Activated CD8-positive, alpha-beta T cell treated with anti-CD3 and anti-CD28 coated beads, Interleukin-2, amount 10 ng/mL, durations not matched to agents 7 days and 5 days (primary cell): Measurements from ENCODE around the gene LIPN. TPM values are rescaled to one million over a fixed set of nuclear protein-coding genes. Genes with fewer than 3 reads are reported as not detected.
"Not testable (repeated sequence)": the region's sequence is repeated elsewhere in the genome, so short reads cannot be mapped to it uniquely, and the experiment has no call there.

Experiments used
- ATAC-seq: fragments of 150-1000 bp; cut with Tn5 transposase; one replicate; pipeline ENCODE4 v1.10.0; 2021; ENCODE audit warnings: moderate library complexity
- CTCF ChIA-PET: fragments of 350-600 bp; sonication (Branson Sonifier 250); formaldehyde crosslinking; loops from one replicate; lab custom pipeline; 2021; ENCODE audit warnings: antibody characterized with exemption; lab: Charles Lee
- POLR2A ChIA-PET: fragments of 350-600 bp; sonication (Branson Sonifier 250); formaldehyde crosslinking; loops from one replicate; lab custom pipeline; 2021; ENCODE audit warnings: antibody characterized with exemption; lab: Charles Lee
- DNase-seq: peaks from one replicate; pipeline ENCODE4 v3.0.0-alpha.2; 2020
- H3K27ac Mint-ChIP-seq: one replicate; pipeline ENCODE4 v1.8.0; 2021; ENCODE audit warnings: mild to moderate bottlenecking, mixed read lengths
- H3K27me3 Mint-ChIP-seq: one replicate; pipeline ENCODE4 v1.8.0; 2021; ENCODE audit warnings: low read depth, mixed read lengths
- H3K36me3 Mint-ChIP-seq: one replicate; pipeline ENCODE4 v1.8.0; 2021; ENCODE audit warnings: low read depth, mixed read lengths
- H3K4me1 Mint-ChIP-seq: one replicate; pipeline ENCODE4 v1.8.0; 2021; ENCODE audit warnings: low read depth, mixed read lengths
- H3K4me3 Mint-ChIP-seq: one replicate; pipeline ENCODE4 v1.8.0; 2021; ENCODE audit warnings: mild to moderate bottlenecking, mixed read lengths
- H3K9me3 Mint-ChIP-seq: one replicate; pipeline ENCODE4 v1.8.0; 2022; ENCODE audit warnings: mixed read lengths; ENCODE audit not compliant: insufficient read depth
- total RNA-seq, 2 experiments: library from RNA; stranded (reverse); gene quantifications; one replicate each; pipeline ENCODE4 v1.2.3, GENCODE V29; 2021

Gene LIPN
- not detected for total RNA-seq

- Mint-ChIP-seq H3K36me3 (no peaks in the 10 kb centered on the region), H3K4me3 (no peak within 1 kb of the TSS), H3K27me3 (peaks cover 2% of the 10 kb centered on the region), H3K9me3 (no peaks in the 10 kb centered on the region), H3K4me1 (peaks cover 7% of the 10 kb centered on the region), H3K27ac (no peak within 1 kb of the TSS)
- POLR2A ChIA-PET = no interaction called here
- no peak for ATAC-seq
- DNase-seq = no peak
- CTCF ChIA-PET = interaction anchor here (0.6 to 1.8 kb wide), 11 partner anchors 13 to 458 kb away, joined by 3 to 6 read pairs (median 3); partner anchors contain the start of gene RNLS
Observed at GRCh38 chr10:88759366-88760101, at the start of gene LIPN. LIPN (plus strand) TSS chr10:88760020; CDS start chr10:88761406, 1,386 bp downstream.

- DNase-seq = no peak
- no peak for ATAC-seq
- POLR2A ChIA-PET = no interaction called here
Observed at GRCh38 chr10:88715517-88715916, 44.3 kb upstream of the LIPN start.

GRCh38 chr10:88721392-88721791 lies 38.4 kb upstream of the LIPN start:
- H3K4me1 Mint-ChIP-seq = peaks cover 5% of the 10 kb centered on the region

More at GRCh38 chr10:88715517-88715916, 44.3 kb upstream of the LIPN start:
- no peaks in the 10 kb centered on the region for H3K36me3 Mint-ChIP-seq
- no peak overlapping the region for H3K27ac Mint-ChIP-seq
- H3K27me3 Mint-ChIP-seq = peaks cover 10% of the 10 kb centered on the region
- H3K4me3 Mint-ChIP-seq = no peak overlapping the region
- H3K9me3 Mint-ChIP-seq = no peaks in the 10 kb centered on the region
- H3K4me1 Mint-ChIP-seq = no peaks in the 10 kb centered on the region
- CTCF ChIA-PET = no interaction called here

GRCh38 chr10:88725798-88726197 lies 34.0 kb upstream of the LIPN start:
- Mint-ChIP-seq H3K9me3 (no peaks in the 10 kb centered on the region), H3K4me1 (peaks cover 5% of the 10 kb centered on the region), H3K4me3 (no peak overlapping the region), H3K27ac (no peak overlapping the region), H3K36me3 (no peaks in the 10 kb centered on the region), H3K27me3 (peaks cover 7% of the 10 kb centered on the region)
- DNase-seq (no peak), ATAC-seq (no peak)
- ChIA-PET POLR2A (no interaction called here), CTCF (interaction anchor here (0.9 to 2.2 kb wide), 2 partner anchors 13 to 110 kb away, joined by 3 to 7 read pairs; no protein-coding TSS in a partner anchor)

More at GRCh38 chr10:88721392-88721791, 38.4 kb upstream of the LIPN start:
- ATAC-seq (no peak), DNase-seq (no peak)
- H3K27me3 Mint-ChIP-seq = peaks cover 12% of the 10 kb centered on the region
- H3K9me3 Mint-ChIP-seq = no peaks in the 10 kb centered on the region
- ChIA-PET CTCF (interaction anchor here (1.2 kb wide), 1 partner anchor 8 kb away, joined by 3 read pairs; no protein-coding TSS in a partner anchor), POLR2A (no interaction called here)
- H3K27ac Mint-ChIP-seq = no peak overlapping the region
- H3K4me3 Mint-ChIP-seq = no peak overlapping the region
- H3K36me3 Mint-ChIP-seq = no peaks in the 10 kb centered on the region

- H3K9me3 Mint-ChIP-seq = no peaks in the 10 kb centered on the region
- ChIA-PET POLR2A (no interaction called here), CTCF (interaction anchor here (0.6 to 2.8 kb wide), 34 partner anchors 9 to 383 kb away, joined by 3 to 27 read pairs (median 4); partner anchors contain the start of genes RNLS and STAMBPL1)
- H3K4me3 Mint-ChIP-seq = no peak overlapping the region
- peak; percentile 52 for DNase-seq
- no peak for ATAC-seq
- peaks cover 5% of the 10 kb centered on the region for H3K4me1 Mint-ChIP-seq
- H3K27me3 Mint-ChIP-seq = peaks cover 7% of the 10 kb centered on the region
- H3K36me3 Mint-ChIP-seq = no peaks in the 10 kb centered on the region
- no peak overlapping the region for H3K27ac Mint-ChIP-seq
Observed at GRCh38 chr10:88728107-88728763, 31.6 kb upstream of the LIPN start.

GRCh38 chr10:88730864-88731263 lies 29.0 kb upstream of the LIPN start:
- DNase-seq = no peak
- no peaks in the 10 kb centered on the region for H3K9me3 Mint-ChIP-seq
- CTCF ChIA-PET = interaction anchor here (1.3 to 3.2 kb wide), 2 partner anchors 80 to 201 kb away, joined by 3 to 7 read pairs; no protein-coding TSS in a partner anchor
- no peak for ATAC-seq
- peaks cover 9% of the 10 kb centered on the region for H3K27me3 Mint-ChIP-seq
- H3K27ac Mint-ChIP-seq = no peak overlapping the region
- H3K4me1 Mint-ChIP-seq = peaks cover 2% of the 10 kb centered on the region
- no peaks in the 10 kb centered on the region for H3K36me3 Mint-ChIP-seq
- POLR2A ChIA-PET = no interaction called here
- no peak overlapping the region for H3K4me3 Mint-ChIP-seq

- ChIA-PET CTCF (interaction anchor here (3.2 kb wide), 1 partner anchor 201 kb away, joined by 7 read pairs; no protein-coding TSS in a partner anchor), POLR2A (no interaction called here)
- Mint-ChIP-seq H3K36me3 (no peaks in the 10 kb centered on the region), H3K27me3 (peaks cover 9% of the 10 kb centered on the region), H3K4me3 (no peak overlapping the region), H3K9me3 (no peaks in the 10 kb centered on the region), H3K4me1 (no peaks in the 10 kb centered on the region), H3K27ac (no peak overlapping the region)
- DNase-seq (no peak), ATAC-seq (no peak)
Observed at GRCh38 chr10:88731296-88731695, 28.5 kb upstream of the LIPN start.

- ChIA-PET POLR2A (no interaction called here), CTCF (interaction anchor here (1.2 kb wide), 1 partner anchor 14 kb away, joined by 3 read pairs; no protein-coding TSS in a partner anchor)
- H3K4me3 Mint-ChIP-seq = no peak overlapping the region
- H3K36me3 Mint-ChIP-seq = no peaks in the 10 kb centered on the region
- DNase-seq = no peak
- H3K4me1 Mint-ChIP-seq = no peaks in the 10 kb centered on the region
- H3K27ac Mint-ChIP-seq = no peak overlapping the region
- ATAC-seq = no peak
- peaks cover 14% of the 10 kb centered on the region for H3K27me3 Mint-ChIP-seq
- no peaks in the 10 kb centered on the region for H3K9me3 Mint-ChIP-seq
Observed at GRCh38 chr10:88733215-88733614, 26.6 kb upstream of the LIPN start.

- POLR2A ChIA-PET = no interaction called here
Observed at GRCh38 chr10:88735661-88736060, 24.2 kb upstream of the LIPN start.

GRCh38 chr10:88741921-88742320 lies 17.9 kb upstream of the LIPN start:
- H3K27me3 Mint-ChIP-seq = peaks cover 31% of the 10 kb centered on the region
- CTCF ChIA-PET = interaction anchor here (1.8 kb wide), 1 partner anchor 18 kb away, joined by 6 read pairs; the partner anchor contains the start of gene LIPN
- H3K4me3 Mint-ChIP-seq, DNase-seq, H3K36me3 Mint-ChIP-seq, H3K27ac Mint-ChIP-seq, H3K4me1 Mint-ChIP-seq, POLR2A ChIA-PET, H3K9me3 Mint-ChIP-seq, ATAC-seq: not testable (repeated sequence)

More at GRCh38 chr10:88735661-88736060, 24.2 kb upstream of the LIPN start:
- H3K4me1 Mint-ChIP-seq = no peaks in the 10 kb centered on the region
- H3K4me3 Mint-ChIP-seq = no peak overlapping the region
- H3K27me3 Mint-ChIP-seq = peaks cover 23% of the 10 kb centered on the region
- no peak overlapping the region for H3K27ac Mint-ChIP-seq
- DNase-seq (no peak), ATAC-seq (no peak)
- H3K9me3 Mint-ChIP-seq = no peaks in the 10 kb centered on the region
- H3K36me3 Mint-ChIP-seq = no peaks in the 10 kb centered on the region
- CTCF ChIA-PET = no interaction called here

GRCh38 chr10:88742448-88742847 lies 17.4 kb upstream of the LIPN start:
- ChIA-PET CTCF (interaction anchor here (0.7 to 1.8 kb wide), 2 partner anchors 14 to 17 kb away, joined by 3 to 6 read pairs; partner anchors contain the start of gene LIPN), POLR2A (no interaction called here)
- H3K36me3 Mint-ChIP-seq = no peaks in the 10 kb centered on the region
- DNase-seq (no peak), ATAC-seq (no peak)
- no peak overlapping the region for H3K4me3 Mint-ChIP-seq
- no peak overlapping the region for H3K27ac Mint-ChIP-seq
- peaks cover 28% of the 10 kb centered on the region for H3K27me3 Mint-ChIP-seq
- no peaks in the 10 kb centered on the region for H3K4me1 Mint-ChIP-seq
- H3K9me3 Mint-ChIP-seq = no peaks in the 10 kb centered on the region
